ENCODE results near the gene MYMK.

DNA sequence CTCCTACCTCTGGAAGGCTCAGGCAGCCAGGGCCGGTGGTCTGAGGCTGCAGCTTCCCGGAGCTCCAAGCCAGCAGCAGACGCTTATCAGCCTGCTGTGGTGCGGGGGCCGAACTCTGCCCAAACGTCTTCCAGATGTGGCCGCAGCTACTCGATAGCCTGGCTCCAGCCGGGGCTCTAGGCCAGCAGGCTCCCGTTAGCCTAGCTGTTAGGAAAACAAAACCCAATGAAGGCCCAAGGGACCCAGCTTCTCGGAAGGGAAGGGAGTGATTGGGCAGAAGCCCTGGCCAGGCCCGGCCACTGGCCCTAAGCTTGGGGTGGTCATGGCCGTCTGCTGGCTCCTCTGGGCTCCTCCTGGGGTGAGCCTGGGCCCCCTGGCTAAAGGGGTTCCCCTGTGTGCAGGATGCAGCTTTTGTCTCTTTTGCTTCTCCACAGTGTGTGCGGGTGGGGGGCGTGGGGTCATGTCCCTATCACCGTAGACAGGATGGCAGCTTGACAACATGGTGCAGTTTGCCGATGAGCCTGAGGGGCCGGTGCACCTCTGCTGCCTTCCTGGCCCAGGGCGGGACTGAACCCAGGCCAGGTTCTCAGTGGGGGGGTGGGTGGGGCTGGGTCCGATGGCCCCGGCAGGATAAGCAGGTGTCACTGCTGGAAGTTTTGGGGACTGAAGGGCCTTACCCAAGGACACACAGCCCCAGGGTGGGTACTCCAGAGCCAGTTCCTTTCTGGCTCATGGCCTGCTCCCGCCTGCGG, 18.7 kb downstream of the MYMK start:
- TF ChIP-seq, protein P1, sequence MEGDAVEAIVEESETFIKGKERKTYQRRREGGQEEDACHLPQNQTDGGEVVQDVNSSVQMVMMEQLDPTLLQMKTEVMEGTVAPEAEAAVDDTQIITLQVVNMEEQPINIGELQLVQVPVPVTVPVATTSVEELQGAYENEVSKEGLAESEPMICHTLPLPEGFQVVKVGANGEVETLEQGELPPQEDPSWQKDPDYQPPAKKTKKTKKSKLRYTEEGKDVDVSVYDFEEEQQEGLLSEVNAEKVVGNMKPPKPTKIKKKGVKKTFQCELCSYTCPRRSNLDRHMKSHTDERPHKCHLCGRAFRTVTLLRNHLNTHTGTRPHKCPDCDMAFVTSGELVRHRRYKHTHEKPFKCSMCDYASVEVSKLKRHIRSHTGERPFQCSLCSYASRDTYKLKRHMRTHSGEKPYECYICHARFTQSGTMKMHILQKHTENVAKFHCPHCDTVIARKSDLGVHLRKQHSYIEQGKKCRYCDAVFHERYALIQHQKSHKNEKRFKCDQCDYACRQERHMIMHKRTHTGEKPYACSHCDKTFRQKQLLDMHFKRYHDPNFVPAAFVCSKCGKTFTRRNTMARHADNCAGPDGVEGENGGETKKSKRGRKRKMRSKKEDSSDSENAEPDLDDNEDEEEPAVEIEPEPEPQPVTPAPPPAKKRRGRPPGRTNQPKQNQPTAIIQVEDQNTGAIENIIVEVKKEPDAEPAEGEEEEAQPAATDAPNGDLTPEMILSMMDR (IDR thresholded peaks at IDR 0.05; ENCODE audit: poor library complexity), result no peak
- TF ChIP-seq EZH2 (IDR thresholded peaks at IDR 0.05; ENCODE audit: borderline replicate concordance), result no peak

Data from hepatocyte (in vitro differentiated cells).